Testis (tissue), 2 donors: ENCODE data around the gene STAP2.

Experiments used
- CTCF ChIP-seq, 3 experiments: fragments of 450-650 bp in 2 of 3; fragments of 200-600 bp in 1 of 3; sonication (generic) in 1 of 3; IDR thresholded peaks; one replicate each; pipeline ENCODE4 v1.5.1; 2016 to 2019; ENCODE audit warnings: antibody characterized with exemption in 3 of 3, mild to moderate bottlenecking in 2 of 3, moderate library complexity in 1 of 3
- POLR2A ChIP-seq: fragments of 450-650 bp; IDR thresholded peaks from one replicate; pipeline ENCODE4 v1.6.1; 2017; ENCODE audit warnings: antibody characterized with exemption, mild to moderate bottlenecking, moderate library complexity

- TF ChIP-seq CTCF (IDR thresholded peaks at IDR 0.05): no peak
- TF ChIP-seq POLR2A: no peak
These were observed 47.4 kb downstream of the STAP2 start for GRCh38 chr19:4291184-4291732.
